Measurements from ENCODE around the gene GPR45.

- TF ChIP-seq HSF4 (CRISPR knock-in tag; IDR thresholded peaks at IDR 0.05; ENCODE audit: borderline replicate concordance) (no peak), CREB3 (tag; conservative IDR thresholded peaks at IDR 0.05; ENCODE audit: low read depth) (no peak)
These were observed 44.9 kb upstream of the GPR45 start for GRCh38 chr2:105196651-105197050.

All from K562 (cell line).